Measurements from ENCODE around the gene HAUS2. TPM values are rescaled to one million over a fixed set of nuclear protein-coding genes. Genes with fewer than 3 reads are reported as not detected.
A peak's percentile ranks its signal among the peaks of the same experiment; 100 is the strongest.

The HAUS2 gene
- total RNA-seq, 2 donors from 2014 or later, result 32.9 to 34.4 TPM

- Histone ChIP-seq H3K4me3 (ENCODE audit: low read length) (no peak overlapping the region), H3K36me3 (ENCODE audit: control insufficient read depth, insufficient read depth, low read length) (no peaks in the 10 kb centered on the region), H3K4me1 (ENCODE audit: control insufficient read depth, insufficient read depth, low read length) (no peaks in the 10 kb centered on the region), H3K9me3 (ENCODE audit: control insufficient read depth, low read length) (peaks cover 16% of the 10 kb centered on the region), H3K27ac (ENCODE audit: low read depth, low read length) (no peak overlapping the region), H3K9ac (ENCODE audit: extremely low read depth, low read length, poor library complexity, severe bottlenecking) (no peak overlapping the region), H3K27me3 (ENCODE audit: control insufficient read depth, insufficient read depth, low read length, poor library complexity, severe bottlenecking) (peaks cover 23% of the 10 kb centered on the region)
- H3K36me3 Mint-ChIP-seq (ENCODE audit: low read depth), result peaks cover 2% of the 10 kb centered on the region
- H3K27me3 Mint-ChIP-seq (ENCODE audit: insufficient read depth), result peaks cover 3% of the 10 kb centered on the region
- no peak for TF ChIP-seq CTCF (conservative IDR thresholded peaks at IDR 0.05)
- H3K4me1 Mint-ChIP-seq, result peaks cover 6% of the 10 kb centered on the region
- H3K9me3 Mint-ChIP-seq, result peaks cover 21% of the 10 kb centered on the region
- WGBS, 2 experiments (ENCODE audit: insufficient coverage in 1 of 2, insufficient read length in 1 of 2), result no CpG with 5 or more reads among the region's 3 CpGs
- H3K4me3 Mint-ChIP-seq, result no peak overlapping the region
- no peak overlapping the region for H3K27ac Mint-ChIP-seq
- DNase-seq, result no peak
Observed at GRCh38 chr15:42605796-42606195, 57.2 kb downstream of the HAUS2 start.

GRCh38 chr15:42608110-42608531 lies 59.5 kb downstream of the HAUS2 start:
- WGBS, 2 experiments (ENCODE audit: insufficient coverage in 1 of 2, insufficient read length in 1 of 2), result 92 to 93% methylated on average over 3 to 4 of the region's 4 CpGs
- Mint-ChIP-seq H3K9me3 (peaks cover 7% of the 10 kb centered on the region), H3K27ac (peak overlapping the region; percentile 40), H3K4me3 (no peak overlapping the region), H3K27me3 (ENCODE audit: insufficient read depth) (peaks cover 3% of the 10 kb centered on the region), H3K4me1 (peaks cover 6% of the 10 kb centered on the region), H3K36me3 (ENCODE audit: low read depth) (no peaks in the 10 kb centered on the region)
- Histone ChIP-seq H3K9ac (ENCODE audit: extremely low read depth, low read length, poor library complexity, severe bottlenecking) (no peak overlapping the region), H3K4me1 (ENCODE audit: control insufficient read depth, insufficient read depth, low read length) (peaks cover 2% of the 10 kb centered on the region), H3K36me3 (ENCODE audit: control insufficient read depth, insufficient read depth, low read length) (no peaks in the 10 kb centered on the region), H3K4me3 (ENCODE audit: low read length) (no peak overlapping the region), H3K27me3 (ENCODE audit: control insufficient read depth, insufficient read depth, low read length, poor library complexity, severe bottlenecking) (peaks cover 29% of the 10 kb centered on the region), H3K27ac (ENCODE audit: low read depth, low read length) (no peak overlapping the region), H3K9me3 (ENCODE audit: control insufficient read depth, low read length) (peaks cover 6% of the 10 kb centered on the region)
- no peak for DNase-seq
- no peak for TF ChIP-seq CTCF (conservative IDR thresholded peaks at IDR 0.05)

GRCh38 chr15:42608752-42609488 lies 60.3 kb downstream of the HAUS2 start:
- Mint-ChIP-seq H3K9me3 (no peaks in the 10 kb centered on the region), H3K4me1 (peaks cover 6% of the 10 kb centered on the region), H3K36me3 (ENCODE audit: low read depth) (no peaks in the 10 kb centered on the region), H3K4me3 (no peak overlapping the region), H3K27ac (no peak overlapping the region), H3K27me3 (ENCODE audit: insufficient read depth) (no peaks in the 10 kb centered on the region)
- WGBS, 2 experiments (ENCODE audit: insufficient coverage in 1 of 2, insufficient read length in 1 of 2), result 92 to 93% methylated on average over 5 to 7 of the region's 7 CpGs
- no peak overlapping the region for H3K9ac ChIP-seq (ENCODE audit: extremely low read depth, low read length, poor library complexity, severe bottlenecking)
- no peaks in the 10 kb centered on the region for H3K9me3 ChIP-seq (ENCODE audit: control insufficient read depth, low read length)
- no peaks in the 10 kb centered on the region for H3K36me3 ChIP-seq (ENCODE audit: control insufficient read depth, insufficient read depth, low read length)
- H3K4me3 ChIP-seq (ENCODE audit: low read length), result no peak overlapping the region
- TF ChIP-seq CTCF (conservative IDR thresholded peaks at IDR 0.05), result no peak
- DNase-seq, result no peak
- H3K27me3 ChIP-seq (ENCODE audit: control insufficient read depth, insufficient read depth, low read length, poor library complexity, severe bottlenecking), result peaks cover 29% of the 10 kb centered on the region
- H3K4me1 ChIP-seq (ENCODE audit: control insufficient read depth, insufficient read depth, low read length), result peaks cover 2% of the 10 kb centered on the region
- H3K27ac ChIP-seq (ENCODE audit: low read depth, low read length), result no peak overlapping the region
